H1 (cell line): ENCODE results near the gene VGLL3. TPM values are rescaled to one million over a fixed set of nuclear protein-coding genes. Genes with fewer than 3 reads are reported as not detected.

ENCODE experiments used
- CTCF ChIA-PET: fragments of 300-600 bp; sonication (Branson Sonifier 250); formaldehyde crosslinking; loops from one replicate; lab custom pipeline; 2021; ENCODE audit not compliant: partially characterized antibody; lab: Charles Lee
- POLR2A ChIA-PET: fragments of 300-600 bp; sonication (Branson Sonifier 250); formaldehyde crosslinking; loops from one replicate; lab custom pipeline; 2021; ENCODE audit warnings: inconsistent platforms; ENCODE audit not compliant: partially characterized antibody; lab: Charles Lee
- DNase-seq, 2 experiments: peaks; one replicate each; pipeline versions ENCODE4 v3.0.0 to v3.0.0-alpha.2; 2010 to 2022; ENCODE audit warnings: low spot score in 2 of 2, low read depth in 1 of 2, mixed read lengths in 1 of 2
- FAIRE-seq: peaks from 2 replicates; lab custom pipeline; 2011; peaks lifted over from hg19 to GRCh38; lab: Jason Lieb, UNC
- H2AFZ ChIP-seq: 2 replicates; pipeline ENCODE4 v1.8.1; 2012; ENCODE audit warnings: low read length, inconsistent platforms
- H2AK5ac ChIP-seq: 2 replicates; pipeline ENCODE4 v1.6.1; 2013; ENCODE audit warnings: low read depth, low read length
- H2BK120ac ChIP-seq: replicated peaks from 2 replicates; pipeline ENCODE3; 2013; ENCODE audit warnings: low read depth, low read length, inconsistent platforms
- H2BK12ac ChIP-seq: 2 replicates; pipeline ENCODE4 v1.6.1; 2013; ENCODE audit warnings: low read depth, low read length
- H2BK15ac ChIP-seq: 2 replicates; pipeline ENCODE4 v1.6.1; 2013; ENCODE audit warnings: low read length
- H2BK20ac ChIP-seq: 2 replicates; pipeline ENCODE4 v1.6.1; 2013; ENCODE audit warnings: low read length
- H2BK5ac ChIP-seq: 2 replicates; pipeline ENCODE4 v1.6.1; 2013; ENCODE audit warnings: low read depth, low read length
- H3K14ac ChIP-seq: 2 replicates; pipeline ENCODE4 v1.6.1; 2013; ENCODE audit warnings: inconsistent platforms; ENCODE audit not compliant: insufficient read length
- H3K18ac ChIP-seq: 2 replicates; pipeline ENCODE4 v1.6.1; 2013; ENCODE audit warnings: low read length; ENCODE audit errors: extremely low read depth
- H3K23ac ChIP-seq: 2 replicates; pipeline ENCODE4 v1.6.1; 2013; ENCODE audit warnings: inconsistent platforms; ENCODE audit not compliant: insufficient read length
- H3K23me2 ChIP-seq: 2 replicates; pipeline ENCODE4 v1.6.1; 2013; ENCODE audit warnings: low read depth, low read length
- H3K27ac ChIP-seq: 2 replicates; pipeline ENCODE4 v1.6.1; 2011; ENCODE audit warnings: low read depth, low read length, inconsistent platforms
- H3K27me3 ChIP-seq, 4 experiments: replicated peaks in 1 of 4; 1 replicate in 1 of 4; 2 replicates in 3 of 4; pipeline versions ENCODE4 v1.6.1 to v1.8.1; 2011 to 2013; ENCODE audit warnings: low read length in 3 of 4, mild to moderate bottlenecking in 3 of 4, inconsistent platforms in 2 of 4, mixed read lengths in 2 of 4, moderate library complexity in 1 of 4; ENCODE audit not compliant: control insufficient read depth in 3 of 4, insufficient read depth in 3 of 4; ENCODE audit errors: extremely low read depth in 1 of 4
- H3K36me3 ChIP-seq, 4 experiments: 2 replicates each; pipeline versions ENCODE4 v1.6.1 to v1.8.1; 2011 to 2013; ENCODE audit warnings: mild to moderate bottlenecking in 4 of 4, low read length in 3 of 4, moderate library complexity in 2 of 4, control low read depth in 1 of 4, inconsistent platforms in 1 of 4; ENCODE audit not compliant: insufficient read depth in 4 of 4, control insufficient read depth in 2 of 4
- H3K4ac ChIP-seq: replicated peaks from 2 replicates; pipeline ENCODE3; 2013; ENCODE audit warnings: low read length, low read depth, mixed read lengths, inconsistent platforms; ENCODE audit not compliant: insufficient read length
- H3K4me1 ChIP-seq, 4 experiments: replicated peaks in 1 of 4; 1 replicate in 1 of 4; 2 replicates in 3 of 4; pipeline versions ENCODE4 v1.6.1 to v1.8.1; 2011 to 2013; ENCODE audit warnings: low read length in 3 of 4, inconsistent platforms in 2 of 4, mixed read lengths in 1 of 4; ENCODE audit not compliant: insufficient read depth in 4 of 4, control insufficient read depth in 3 of 4
- H3K4me2 ChIP-seq, 2 experiments: 2 replicates each; pipeline versions ENCODE4 v1.6.1 to v1.8.1; 2011 to 2013; ENCODE audit warnings: low read depth in 2 of 2, low read length in 2 of 2, control low read depth in 1 of 2, inconsistent platforms in 1 of 2, mild to moderate bottlenecking in 1 of 2; ENCODE audit not compliant: insufficient read depth in 1 of 2
- H3K4me3 ChIP-seq, 4 experiments: fragments of 200-600, 300-600 bp in 1 of 4; sonication (generic), shearing (Covaris generic), sonication (Bioruptor Twin) in 1 of 4; 2 replicates each; pipeline versions ENCODE4 v1.5.1 to v1.8.1; 2011 to 2016; ENCODE audit warnings: low read length in 4 of 4, low read depth in 3 of 4, control low read depth in 2 of 4, inconsistent platforms in 2 of 4, mild to moderate bottlenecking in 2 of 4, mixed read lengths in 1 of 4, moderate library complexity in 1 of 4; ENCODE audit not compliant: insufficient read depth in 2 of 4; ENCODE audit errors: extremely low read depth in 1 of 4
- H3K56ac ChIP-seq: replicated peaks from 2 replicates; pipeline ENCODE3; 2013; ENCODE audit warnings: low read depth, mild to moderate bottlenecking, mixed read lengths, low read length, inconsistent platforms; ENCODE audit not compliant: insufficient read length
- H3K79me1 ChIP-seq: 2 replicates; pipeline ENCODE4 v1.6.1; 2013; ENCODE audit warnings: low read depth, low read length, control low read depth
- H3K79me2 ChIP-seq, 2 experiments: 2 replicates each; pipeline versions ENCODE4 v1.6.1 to v1.8.1; 2012 to 2013; ENCODE audit warnings: low read length in 2 of 2, mild to moderate bottlenecking in 2 of 2, inconsistent platforms in 1 of 2; ENCODE audit not compliant: insufficient read depth in 2 of 2, control insufficient read depth in 1 of 2
- H3K9ac ChIP-seq, 4 experiments: replicated peaks in 1 of 4; 1 replicate in 1 of 4; 2 replicates in 3 of 4; pipeline versions ENCODE4 v1.6.1 to v1.8.1; 2011 to 2013; ENCODE audit warnings: low read depth in 3 of 4, low read length in 3 of 4, control low read depth in 2 of 4, mild to moderate bottlenecking in 2 of 4, moderate library complexity in 2 of 4, inconsistent platforms in 1 of 4; ENCODE audit errors: extremely low read depth in 1 of 4
- H3K9me3 ChIP-seq, 2 experiments: 2 replicates each; pipeline versions ENCODE4 v1.6.1 to v1.8.1; 2012 to 2013; ENCODE audit warnings: mild to moderate bottlenecking in 2 of 2, moderate library complexity in 2 of 2, control low read depth in 1 of 2, inconsistent platforms in 1 of 2, low read depth in 1 of 2, low read length in 1 of 2, mixed read lengths in 1 of 2; ENCODE audit not compliant: insufficient read depth in 2 of 2
- H4K20me1 ChIP-seq, 2 experiments: replicated peaks in 1 of 2; 2 replicates each; pipeline versions ENCODE3 to v1.8.1; 2011 to 2013; ENCODE audit warnings: inconsistent platforms in 2 of 2, low read length in 2 of 2, mild to moderate bottlenecking in 1 of 2; ENCODE audit not compliant: insufficient read depth in 2 of 2, control insufficient read depth in 1 of 2
- H4K5ac ChIP-seq: 2 replicates; pipeline ENCODE4 v1.6.1; 2013; ENCODE audit warnings: low read length, low read depth, mixed read lengths, inconsistent platforms; ENCODE audit not compliant: insufficient read length
- H4K8ac ChIP-seq: 2 replicates; pipeline ENCODE4 v1.8.0; 2013; ENCODE audit warnings: mild to moderate bottlenecking, moderate library complexity, low read length, inconsistent platforms; ENCODE audit not compliant: insufficient read depth; ENCODE audit errors: extremely low read depth
- H4K91ac ChIP-seq: replicated peaks from 2 replicates; pipeline ENCODE3; 2013; ENCODE audit warnings: low read length, mixed read lengths, inconsistent platforms; ENCODE audit not compliant: insufficient read length
- ATF2 ChIP-seq: IDR thresholded peaks from 2 replicates; pipeline ENCODE4 v1.6.1; 2012; ENCODE audit warnings: low read length, inconsistent platforms
- GTF2F1 ChIP-seq: IDR thresholded peaks from 2 replicates; pipeline ENCODE4 v1.6.1; 2012; ENCODE audit warnings: low read depth, low read length, improper control_type of control experiment, borderline replicate concordance
- SIX5 ChIP-seq: IDR thresholded peaks from 2 replicates; pipeline ENCODE4 v1.6.1; 2011; ENCODE audit warnings: mild to moderate bottlenecking, low read depth, low read length
- TAF7 ChIP-seq: optimal IDR thresholded peaks from 2 replicates; pipeline ENCODE3; 2011; ENCODE audit warnings: low read depth, mild to moderate bottlenecking, inconsistent platforms, low read length, moderate library complexity, borderline replicate concordance
- TEAD4 ChIP-seq: IDR thresholded peaks from 2 replicates; pipeline ENCODE4 v1.6.1; 2012; ENCODE audit warnings: low read depth, low read length, inconsistent platforms, mixed read lengths
- USF2 ChIP-seq: IDR thresholded peaks from 2 replicates; pipeline ENCODE4 v1.6.1; 2011; ENCODE audit warnings: low read length, improper control_type of control experiment
- WGBS, 2 experiments: shearing (Covaris generic) in 1 of 2; methylation state at CpG; one replicate each; pipeline versions ENCODE4 v1.1.6 to v1.1.7; 2013 to 2015; ENCODE audit warnings: low lambda C conversion rate in 2 of 2, mixed read lengths in 2 of 2, inconsistent platforms in 1 of 2, low coverage in 1 of 2, missing lambda C conversion rate in 1 of 2; ENCODE audit not compliant: insufficient replicate concordance in 2 of 2, insufficient coverage in 1 of 2, insufficient read length in 1 of 2; ENCODE audit errors: extremely low coverage in 1 of 2, missing lambda C conversion rate in 1 of 2; 5-methylcytosine and 5-hydroxymethylcytosine counted together
- polyA plus RNA-seq, 7 experiments: library from polyadenylated mRNA; depleted of rRNA in 3 of 7; stranded (reverse) in 5 of 7; unstranded in 2 of 7; fragments of >200 nt in 5 of 7; fragments of 200-250 nt in 2 of 7; gene quantifications; 1 replicate in 5 of 7; 2 replicates in 1 of 7; 4 replicates in 1 of 7; pipeline versions ENCODE4 v1.2.1 to v1.2.3, GENCODE V29; 2011 to 2013; ENCODE audit warnings: missing spikeins in 2 of 7, mixed read lengths in 2 of 7
- total RNA-seq: library from RNA; stranded (reverse); fragmentation: NEBNext Ultra II Directional; extraction: Animal tissue kit (Norgen Biotek cat#: 25700); gene quantifications from 2 replicates; pipeline ENCODE4 v1.2.1, GENCODE V29; 2021

VGLL3 gene
- total and polyA plus RNA-seq, 2 of the 8 experiments (the other 6 are each of a cell fraction or from before 2014, with no cell fraction given): 13.4 to 24.2 TPM

GRCh38 chr3:86965166-86965565, 25.8 kb downstream of the VGLL3 start:
- H2AK5ac ChIP-seq: no peak overlapping the region
- H3K4me1 ChIP-seq: peaks cover 0 to 3% (median 0%) of the 10 kb centered on the region in 4 experiments; a peak in 1 of 7 replicates
- FAIRE-seq (no peak), DNase-seq (no peak)
- no peaks in the 10 kb centered on the region for H3K79me2 ChIP-seq
- no peak overlapping the region for H3K9ac ChIP-seq
- no peak overlapping the region for H3K4me3 ChIP-seq
- ChIA-PET POLR2A (no interaction called here), CTCF (interaction anchor here (1.3 to 1.4 kb wide), 2 partner anchors 14 to 98 kb away, joined by 3 read pairs; no protein-coding TSS in a partner anchor)
- peaks cover 0 to 9% (median 5%) of the 10 kb centered on the region in 4 experiments; a peak in 4 of 8 replicates for H3K36me3 ChIP-seq
- H3K23ac ChIP-seq: no peak overlapping the region
- H3K18ac ChIP-seq: no peak overlapping the region
- no peak overlapping the region for H4K91ac ChIP-seq
- H4K20me1 ChIP-seq: no peaks in the 10 kb centered on the region
- no peak overlapping the region for H3K27ac ChIP-seq
- no peak overlapping the region for H3K56ac ChIP-seq
- no peak overlapping the region for H2BK15ac ChIP-seq
- WGBS, 2 experiments: 96% methylated on average over 3 of the region's 3 CpGs; no CpG with 5 or more reads in 1 of the 2 experiments
- no peaks in the 10 kb centered on the region; the same call in 1 of the 2 replicates for H3K23me2 ChIP-seq
- no peak overlapping the region for H2BK20ac ChIP-seq
- no peak overlapping the region for H2BK120ac ChIP-seq
- no peak overlapping the region for H2BK12ac ChIP-seq
- no peak overlapping the region for H2AFZ ChIP-seq
- H2BK5ac ChIP-seq: no peak overlapping the region
- no peaks in the 10 kb centered on the region for H3K79me1 ChIP-seq
- H4K8ac ChIP-seq: no peak overlapping the region
- H3K9me3 ChIP-seq: peaks cover 0 to 1% of the 10 kb centered on the region in 2 experiments; a peak in 1 of 4 replicates
- no peak overlapping the region for H3K4me2 ChIP-seq
- H3K4ac ChIP-seq: no peak overlapping the region
- H4K5ac ChIP-seq: no peak overlapping the region
- H3K27me3 ChIP-seq: no peaks in the 10 kb centered on the region
- H3K14ac ChIP-seq: no peak overlapping the region
- no peak for TF ChIP-seq TAF7
- no peak for TF ChIP-seq USF2
- TF ChIP-seq TEAD4: no peak
- TF ChIP-seq SIX5: no peak
- no peak for TF ChIP-seq GTF2F1
- TF ChIP-seq ATF2: no peak
